GM19455 (cell line): ENCODE measurements around the gene CAPN14.

Experiments
- ATAC-seq: cut with Tn5 transposase; IDR thresholded peaks from one replicate; pipeline ENCODE4 v1.9.1; 2021; ENCODE audit not compliant: unreplicated experiment

The CAPN14 gene

DNA sequence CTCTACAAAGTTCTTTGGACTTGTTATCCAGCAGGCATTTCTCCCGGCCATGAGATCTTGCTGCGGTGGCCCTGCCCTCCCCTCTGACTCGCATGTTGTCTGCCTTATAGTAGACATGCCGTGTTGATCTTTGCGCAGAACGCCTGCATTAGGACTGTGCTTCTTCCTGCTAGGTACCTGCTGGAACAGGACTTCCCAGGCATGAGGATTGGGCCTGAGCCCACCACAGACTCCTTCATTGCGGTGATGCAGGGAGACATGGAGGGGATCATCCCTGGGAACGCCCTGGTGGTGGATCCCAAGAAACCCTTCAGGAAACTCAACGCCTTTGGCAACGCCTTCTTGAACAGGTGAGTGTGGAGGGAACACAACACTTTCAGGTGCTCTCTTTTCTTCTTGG lies 26.8 kb upstream of the CAPN14 start:
- ATAC-seq, result no peak

DNA sequence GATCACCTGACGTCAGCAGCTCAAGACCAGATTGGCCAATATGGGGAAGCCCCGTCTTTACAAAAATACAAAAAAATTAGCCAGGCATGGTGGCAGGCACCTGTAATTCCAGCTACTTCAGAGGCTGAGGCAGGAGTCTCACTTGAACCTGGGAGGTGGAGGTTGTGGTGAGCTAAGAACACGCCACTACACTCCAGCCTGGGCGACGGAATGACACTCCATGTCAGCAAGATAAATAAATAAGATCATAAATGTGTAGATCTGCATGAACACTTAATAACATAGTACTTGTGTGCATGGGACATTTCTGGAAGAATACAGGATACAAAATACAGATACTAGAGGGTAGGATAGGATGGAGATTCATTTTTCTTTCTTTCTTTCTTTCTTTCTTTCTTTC lies 25.7 kb upstream of the CAPN14 start:
- ATAC-seq, result no peak

DNA sequence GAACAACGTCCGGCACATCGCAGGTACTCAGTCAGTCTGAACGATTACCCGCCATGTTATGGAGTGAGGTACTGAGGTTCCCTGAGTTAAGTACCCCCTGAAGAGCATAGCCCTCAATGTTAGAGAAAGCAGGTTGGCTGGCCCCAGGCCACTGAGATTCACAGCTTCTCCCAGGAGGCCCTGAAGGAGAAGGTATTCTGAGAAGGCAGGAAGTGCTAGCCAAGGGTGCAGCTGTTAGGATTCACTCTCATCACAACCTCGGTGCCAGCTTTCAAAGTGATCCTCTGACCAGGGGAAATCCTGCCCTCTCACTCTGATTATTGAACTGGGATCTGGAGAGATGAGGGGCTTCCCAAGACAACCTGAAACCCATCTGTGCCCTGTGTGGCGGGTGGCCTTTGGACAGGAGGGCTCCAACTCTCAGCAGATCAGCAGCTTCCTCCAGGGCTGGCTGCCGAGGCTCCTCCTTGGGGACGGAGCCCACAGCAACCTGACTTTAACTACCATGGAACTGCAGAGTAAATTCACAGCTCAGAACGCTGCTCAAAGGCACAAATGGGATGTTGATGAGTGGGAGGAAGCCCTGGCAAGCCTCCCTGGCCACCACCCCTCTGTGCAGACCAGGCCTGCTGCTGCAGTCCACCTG lies 24.4 kb upstream of the CAPN14 start:
- no peak for ATAC-seq

DNA sequence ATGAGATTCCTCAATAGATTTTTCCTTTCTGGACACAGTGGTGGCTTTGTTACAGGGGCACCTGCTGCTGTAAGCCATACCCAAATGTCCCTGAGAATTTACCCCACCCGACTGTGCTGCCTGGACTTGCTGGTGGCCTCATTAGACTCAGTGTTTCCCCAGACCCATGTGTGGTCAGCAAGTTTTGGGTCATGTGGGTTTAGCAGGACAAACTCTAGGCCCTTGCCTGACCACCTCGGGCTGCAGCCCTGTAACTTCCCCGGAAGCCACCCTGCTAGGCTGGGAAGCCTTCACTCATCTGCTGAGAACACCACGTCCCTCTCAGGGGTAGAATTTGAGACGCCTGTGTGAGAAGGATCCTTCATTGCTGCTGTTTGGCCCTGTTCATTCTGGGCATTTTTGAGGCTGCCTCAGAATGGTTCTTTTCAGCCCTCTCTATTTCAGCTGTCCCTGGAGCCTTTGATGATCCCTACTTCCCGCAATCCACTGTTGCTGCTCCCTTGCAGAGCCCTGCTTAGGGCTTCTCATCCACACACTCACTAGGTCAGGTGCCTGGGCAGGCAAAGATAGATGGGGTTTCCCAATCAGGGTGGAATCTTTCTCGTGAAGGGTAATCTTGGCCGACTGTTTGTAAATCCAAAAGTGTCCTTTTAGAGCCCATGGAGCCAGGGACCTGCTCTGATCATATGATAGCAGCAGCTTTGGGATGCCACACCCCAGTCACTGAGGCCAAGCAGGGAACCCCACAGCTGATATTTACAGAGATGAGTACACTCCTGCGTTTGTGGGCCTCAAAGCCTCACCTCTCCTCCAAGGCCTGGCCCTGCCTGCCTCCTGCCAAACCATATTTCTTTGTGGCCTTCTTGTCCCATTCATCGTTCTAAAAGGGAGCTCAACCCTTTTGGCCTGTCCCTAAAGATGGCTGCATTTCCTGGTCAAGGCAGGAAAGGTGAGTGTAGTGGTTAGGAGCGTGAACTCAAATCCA lies 23.4 kb upstream of the CAPN14 start:
- no peak for ATAC-seq

DNA sequence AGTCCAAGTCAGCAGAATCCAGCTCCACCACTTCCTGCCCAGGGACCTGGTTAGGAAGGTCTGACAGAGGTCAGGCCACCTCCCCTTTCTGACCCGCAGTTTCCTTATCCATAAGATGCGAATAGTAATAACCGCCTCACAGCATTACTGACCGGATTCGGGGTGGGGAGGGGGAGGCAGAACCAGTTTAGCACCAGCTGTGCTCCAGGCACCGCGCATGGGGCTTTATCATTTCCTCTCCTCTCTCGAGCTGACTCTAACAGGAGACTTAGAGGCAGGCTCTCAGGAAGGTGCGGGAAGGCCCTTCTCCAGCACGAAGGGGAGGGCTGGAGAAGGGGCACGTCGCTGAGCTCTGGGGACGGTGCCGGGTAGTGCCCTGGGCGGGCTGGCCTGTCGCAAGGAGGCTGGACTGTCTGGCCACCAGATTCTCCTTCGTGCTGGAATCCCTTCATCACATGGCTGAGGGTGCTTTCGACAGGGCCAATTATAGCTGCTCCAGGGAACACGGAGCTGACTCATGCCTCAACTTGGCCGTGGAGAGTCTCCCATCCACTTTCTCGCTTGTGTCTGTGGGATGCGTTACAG lies 22.4 kb upstream of the CAPN14 start:
- no peak for ATAC-seq

DNA sequence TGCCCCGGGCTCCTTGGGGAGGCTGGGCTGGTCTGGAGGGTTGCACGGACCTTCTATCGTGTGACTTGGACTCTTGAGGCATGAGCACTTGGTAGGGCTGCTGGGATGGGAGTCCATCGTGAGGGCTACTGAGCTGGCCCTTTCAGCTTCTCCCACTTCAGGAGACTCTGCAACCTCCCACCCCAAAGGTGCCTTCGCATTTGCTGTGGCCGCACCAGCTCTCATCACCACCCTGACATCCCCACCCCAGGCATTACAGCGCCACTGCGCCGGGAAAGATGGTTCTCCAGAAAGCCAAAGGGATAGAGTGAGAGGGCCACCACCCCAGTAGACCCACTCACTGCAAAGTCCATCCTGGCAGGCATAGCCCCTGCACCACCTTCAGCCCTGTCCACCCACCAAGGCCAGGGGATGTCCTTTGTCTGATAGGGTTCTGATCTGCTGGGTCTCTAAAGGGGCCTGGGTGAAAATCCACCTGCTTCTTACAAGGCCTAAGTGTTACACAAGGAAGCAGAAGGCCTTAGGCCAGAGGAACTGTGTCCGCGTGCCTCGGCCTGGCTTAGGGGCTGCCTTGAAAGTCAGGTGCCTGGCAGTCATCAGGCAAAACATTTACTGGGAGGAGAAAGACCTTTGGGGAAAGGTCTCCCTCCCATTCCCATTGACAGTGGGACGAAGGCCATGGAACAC lies 21.7 kb upstream of the CAPN14 start:
- no peak for ATAC-seq

DNA sequence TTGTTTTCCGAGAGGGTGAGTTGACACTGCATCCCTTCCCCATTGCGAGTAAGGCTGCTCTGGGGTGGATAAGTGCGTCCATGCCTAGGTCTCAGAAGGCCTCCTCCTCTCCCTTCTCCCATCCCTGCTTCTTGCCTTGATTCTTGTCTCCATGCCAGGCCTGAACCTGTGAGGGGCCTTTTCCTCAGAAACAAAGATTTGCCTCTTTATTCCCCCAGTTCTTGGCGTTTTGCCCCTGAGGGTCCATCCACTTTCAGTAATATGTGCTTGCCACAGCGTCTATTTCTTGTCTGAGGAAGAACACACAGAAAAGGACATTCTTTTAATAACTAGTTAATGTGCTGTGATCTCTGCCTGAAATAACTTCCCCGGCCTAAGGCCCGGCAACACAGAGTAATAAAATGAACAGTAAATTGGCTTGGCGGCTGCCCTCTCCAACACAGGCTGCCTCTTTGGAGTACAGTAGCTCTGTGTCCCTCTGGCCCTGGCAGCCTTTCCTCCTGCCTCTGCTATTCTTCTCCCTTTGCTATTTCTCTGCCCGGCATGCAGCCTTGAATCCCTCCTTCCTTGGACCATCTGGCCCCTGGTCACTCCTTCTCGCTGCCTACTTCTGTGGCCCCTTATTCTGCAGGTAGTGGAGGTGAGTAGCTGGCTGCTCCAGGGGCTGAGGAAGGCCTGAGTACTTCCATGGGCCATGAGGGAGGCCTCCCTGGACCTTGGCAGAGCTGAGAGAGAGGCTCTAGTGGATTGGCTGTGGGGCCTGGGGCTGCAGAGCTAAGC lies 21.0 kb upstream of the CAPN14 start:
- ATAC-seq, result no peak

DNA sequence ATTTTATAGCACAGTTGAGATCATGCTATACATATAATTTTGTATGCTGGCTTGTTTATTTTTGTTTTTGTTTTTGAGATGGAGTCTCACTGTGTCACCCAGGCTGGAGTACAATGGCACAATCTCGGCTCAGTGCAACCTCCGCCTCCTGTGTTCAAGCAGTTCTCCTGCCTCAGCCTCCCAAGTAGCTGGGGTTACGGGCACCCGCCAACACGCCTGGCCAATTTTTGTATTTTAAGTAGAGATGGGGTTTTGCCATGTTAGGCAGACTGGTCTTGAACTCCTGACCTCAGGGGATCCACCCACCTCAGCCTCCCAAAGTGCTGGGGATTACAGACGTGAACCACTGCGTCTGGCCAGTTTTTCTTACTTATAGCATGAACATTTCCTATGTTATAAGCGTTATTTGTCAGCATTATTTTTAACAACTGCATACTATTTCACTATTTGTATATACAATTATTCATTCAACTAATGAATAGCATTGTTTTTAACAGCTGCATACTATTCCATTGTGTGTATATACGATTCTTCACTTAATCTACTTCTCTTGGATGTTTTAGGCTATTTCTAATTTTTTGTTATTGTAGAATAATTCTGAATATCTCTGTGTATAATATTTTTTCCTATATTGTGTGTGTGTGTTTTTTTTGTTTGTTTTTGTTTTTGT lies 20.2 kb upstream of the CAPN14 start:
- no peak for ATAC-seq

DNA sequence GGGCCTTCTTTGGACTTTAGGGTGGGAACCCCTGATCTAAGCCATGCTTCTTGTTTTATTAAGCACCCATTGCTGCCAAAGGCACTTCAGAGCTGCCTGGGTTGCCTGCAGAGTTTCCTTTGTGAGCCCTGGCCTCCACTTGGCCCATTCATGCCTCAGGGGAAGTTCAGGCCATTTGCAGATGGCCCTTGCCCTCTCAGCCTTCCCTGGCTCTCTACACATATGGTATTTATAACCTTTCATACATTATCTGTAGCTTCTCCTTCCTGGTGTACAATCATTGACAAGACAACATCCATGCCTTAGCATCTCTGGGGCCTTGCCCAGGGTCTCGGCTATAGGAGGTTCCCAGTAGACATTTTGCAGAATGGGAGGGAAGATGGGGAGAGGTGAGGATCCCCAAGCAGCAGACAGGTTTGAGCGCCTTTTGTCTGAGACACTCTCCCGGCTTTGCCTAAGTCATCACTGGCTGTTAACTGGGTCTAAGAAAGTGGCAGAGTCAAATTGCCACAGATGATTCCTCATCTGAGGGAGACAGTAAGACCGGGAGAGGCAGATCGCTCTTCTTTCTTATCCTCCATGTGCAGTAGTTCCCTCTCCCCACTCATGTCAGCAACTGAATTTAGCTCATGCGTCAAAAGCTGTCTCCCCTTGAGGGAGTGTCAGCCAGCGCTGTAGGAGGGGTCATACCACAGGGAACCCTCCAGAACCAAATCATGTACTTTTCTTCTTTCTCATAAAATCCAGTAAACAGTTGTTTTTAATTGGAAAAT lies 19.3 kb upstream of the CAPN14 start:
- ATAC-seq, result no peak

DNA sequence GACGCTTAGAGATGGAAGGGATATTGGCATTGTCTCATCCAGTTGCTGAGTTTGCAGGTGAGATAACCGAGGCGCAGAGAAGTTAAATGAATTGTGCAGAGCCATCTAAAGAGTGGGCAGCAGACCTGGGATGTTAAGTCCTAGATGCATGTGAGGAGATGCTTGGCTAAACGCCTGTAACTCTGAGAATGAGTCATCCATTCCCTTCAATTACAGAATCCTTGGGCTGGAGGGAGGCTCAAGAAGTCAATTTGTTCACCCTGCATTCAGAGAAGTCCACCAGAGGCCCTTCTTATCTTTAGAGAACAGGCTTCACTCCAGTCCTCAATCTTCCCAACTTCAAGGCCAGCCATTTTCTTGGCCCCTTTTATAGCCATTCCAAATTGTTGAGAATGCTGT lies 18.2 kb upstream of the CAPN14 start:
- no peak for ATAC-seq

DNA sequence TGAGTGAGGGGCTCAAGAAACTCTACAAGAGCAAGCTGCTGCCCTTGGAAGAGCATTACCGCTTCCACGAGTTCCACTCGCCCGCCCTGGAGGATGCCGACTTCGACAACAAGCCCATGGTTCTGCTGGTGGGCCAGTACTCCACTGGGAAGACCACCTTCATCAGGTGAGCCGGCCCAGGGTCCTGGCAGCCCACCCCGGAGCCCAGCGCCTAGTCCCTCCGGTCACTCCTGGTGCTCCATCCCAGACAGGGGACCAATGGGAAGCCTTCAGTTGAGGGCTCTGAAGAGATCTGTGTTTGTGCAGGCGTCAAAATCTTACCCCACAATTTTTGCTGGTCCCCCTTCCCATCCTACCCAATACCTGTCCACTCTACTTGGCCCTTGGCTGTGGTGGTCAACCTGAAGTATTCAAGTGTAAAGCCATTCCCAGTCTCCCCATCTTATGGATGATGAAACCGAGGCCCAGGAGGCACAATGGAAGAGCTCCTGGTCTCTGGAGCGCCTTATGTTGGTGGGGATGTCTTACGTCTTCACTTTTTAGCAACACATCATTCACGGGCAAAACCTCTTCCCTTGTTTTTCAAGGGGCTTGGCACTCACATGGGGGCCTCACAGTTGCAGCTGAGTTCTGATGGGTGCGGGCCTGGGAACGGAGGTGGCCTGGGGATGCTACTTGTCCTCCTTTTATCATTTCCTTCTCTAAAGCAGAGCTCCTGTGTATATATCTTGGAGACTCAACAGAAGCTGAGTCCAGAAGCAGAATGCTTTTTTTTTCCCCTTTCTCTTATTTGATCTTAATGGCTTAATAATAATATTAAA lies 17.6 kb upstream of the CAPN14 start:
- no peak for ATAC-seq

DNA sequence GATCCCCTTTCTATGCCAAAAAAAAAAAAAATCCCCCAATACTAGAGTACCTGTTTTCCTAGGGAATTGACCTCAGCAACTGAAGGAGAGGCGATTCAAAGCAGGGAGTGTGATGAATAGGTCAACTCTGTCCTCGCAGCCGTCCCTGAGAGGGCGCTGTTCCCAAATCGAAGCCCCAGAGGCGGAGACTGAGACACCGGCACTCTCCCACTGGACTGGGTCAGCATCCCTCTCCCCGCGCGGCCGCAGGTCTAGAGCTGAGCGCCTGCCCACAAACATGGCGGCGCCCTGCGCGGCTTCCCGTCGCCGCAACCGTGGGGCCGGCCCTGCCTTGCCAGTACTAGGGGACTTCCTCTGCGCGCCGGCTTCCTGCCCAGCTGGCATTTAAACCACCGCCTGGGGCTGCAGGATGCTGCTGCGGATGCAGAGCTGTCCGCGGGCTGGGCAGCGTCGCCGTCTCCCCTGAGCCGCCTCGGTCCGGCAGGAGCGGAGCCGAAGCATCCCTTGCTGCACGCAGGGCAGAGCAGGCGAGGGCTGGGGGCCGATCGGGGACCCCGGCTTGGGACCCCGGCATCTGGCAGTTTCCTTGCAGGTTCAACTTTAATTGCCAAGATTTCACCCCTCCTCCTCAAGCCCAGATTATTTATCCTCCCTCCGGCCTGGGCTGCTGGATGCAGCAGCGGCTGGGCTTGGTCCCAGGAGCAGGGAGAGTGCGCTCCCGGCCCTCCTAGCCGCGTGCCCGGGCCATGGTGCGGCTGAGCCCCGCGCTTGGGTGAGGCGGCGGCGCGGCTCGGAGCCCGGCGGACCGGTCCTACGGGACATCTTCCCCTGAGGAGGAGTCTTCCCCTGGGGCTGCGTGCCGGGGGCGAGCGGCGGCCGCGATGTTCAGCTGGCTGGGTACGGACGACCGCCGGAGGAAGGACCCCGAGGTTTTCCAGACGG lies 16.7 kb upstream of the CAPN14 start, which contains the start of gene EHD3:
Gene EHD3, plus strand, starts transcription at position 412 of the 942 bp plus-strand sequence. Its CDS starts 470 bp downstream, at position 882.
- ATAC-seq, result peak; percentile 98

DNA sequence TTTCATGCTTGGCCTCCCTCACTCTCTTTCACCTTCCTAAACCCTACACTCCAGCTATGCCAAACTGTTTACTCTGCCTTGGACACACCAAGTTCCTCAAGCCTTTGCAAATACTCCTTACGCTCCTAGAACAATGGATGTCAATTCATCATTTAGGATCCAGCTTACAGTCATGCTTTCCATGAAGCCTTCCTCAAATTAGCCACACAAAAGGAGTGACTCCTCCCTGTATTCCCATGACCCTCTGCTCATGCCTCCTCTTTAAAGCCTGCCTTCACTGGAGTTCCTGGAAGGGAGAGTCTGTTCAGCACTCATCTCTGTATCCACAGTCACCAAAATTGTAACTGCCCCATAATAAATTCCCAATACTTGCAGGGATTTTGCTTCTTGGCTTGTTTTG lies 15.9 kb upstream of the CAPN14 start:
- no peak for ATAC-seq

DNA sequence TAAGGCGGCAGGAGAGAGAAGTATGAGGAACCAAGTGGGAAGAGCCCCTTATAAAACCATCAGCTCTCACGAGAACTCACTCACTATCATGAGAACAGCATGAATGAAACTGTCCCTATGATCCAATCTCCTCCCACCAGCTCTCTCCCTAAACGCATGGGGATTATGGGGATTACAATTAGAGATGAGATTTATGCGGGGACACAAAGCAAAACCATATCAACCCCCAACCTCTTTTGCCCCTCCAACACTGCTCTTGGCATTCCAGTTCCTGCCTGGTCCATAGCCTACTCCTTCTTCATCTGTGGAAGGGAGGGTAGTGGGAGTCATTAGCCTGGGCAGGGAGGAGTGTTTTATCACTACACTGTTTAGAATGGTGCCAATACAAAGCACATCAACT lies 15.3 kb upstream of the CAPN14 start:
- no peak for ATAC-seq

DNA sequence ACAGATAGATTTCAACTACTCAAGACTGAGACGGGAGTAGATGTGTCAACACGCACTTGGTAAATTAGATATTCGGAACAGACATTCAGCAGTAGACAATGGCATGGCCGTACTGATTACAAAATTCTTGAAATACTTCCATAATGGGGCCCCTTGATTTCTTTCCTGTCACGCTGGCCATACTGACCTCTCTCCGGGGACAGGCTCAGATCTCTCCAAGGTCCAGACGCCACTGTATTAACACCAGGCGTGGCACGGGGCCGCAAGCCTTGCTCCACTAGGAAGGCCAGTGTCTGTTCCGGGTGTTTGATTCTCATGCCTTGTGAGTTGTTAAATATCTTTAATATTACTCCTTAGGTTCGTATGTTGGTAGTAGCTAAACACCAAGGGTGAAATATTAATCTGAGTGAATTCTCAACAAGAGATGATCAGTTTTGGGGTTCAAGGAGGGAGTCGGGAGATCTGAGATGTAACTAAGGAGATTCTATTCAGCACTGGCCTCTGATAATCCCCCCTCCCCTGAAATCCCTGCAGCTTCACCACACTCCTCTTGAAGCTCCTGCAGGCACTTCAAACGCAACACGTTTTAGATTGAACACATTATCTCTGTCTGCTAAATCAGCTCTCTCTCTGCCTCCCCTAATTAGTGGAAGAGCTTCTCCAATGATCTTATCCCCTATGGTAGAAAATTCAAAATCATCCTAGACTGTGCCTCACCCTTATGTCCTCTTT lies 14.4 kb upstream of the CAPN14 start:
- no peak for ATAC-seq

DNA sequence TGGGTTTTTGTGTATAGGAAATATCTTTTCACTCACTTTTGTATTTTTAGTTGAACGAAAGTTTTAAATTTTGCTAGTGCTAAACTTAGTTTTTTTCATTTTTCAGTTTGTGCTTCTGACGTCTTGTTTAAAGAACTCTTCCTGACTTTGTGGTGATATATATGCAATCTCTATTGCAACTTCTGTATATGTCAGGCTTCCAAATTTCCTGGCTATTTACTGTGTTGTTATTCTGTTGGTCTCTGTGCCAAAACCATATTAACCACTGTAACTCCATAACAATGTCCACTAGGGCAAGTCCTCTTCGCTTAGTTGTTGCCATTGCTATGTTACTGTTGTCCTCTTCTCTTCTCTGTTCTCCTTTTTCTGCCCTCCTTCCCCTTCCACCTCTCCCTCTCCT lies 13.4 kb upstream of the CAPN14 start:
- no peak for ATAC-seq

DNA sequence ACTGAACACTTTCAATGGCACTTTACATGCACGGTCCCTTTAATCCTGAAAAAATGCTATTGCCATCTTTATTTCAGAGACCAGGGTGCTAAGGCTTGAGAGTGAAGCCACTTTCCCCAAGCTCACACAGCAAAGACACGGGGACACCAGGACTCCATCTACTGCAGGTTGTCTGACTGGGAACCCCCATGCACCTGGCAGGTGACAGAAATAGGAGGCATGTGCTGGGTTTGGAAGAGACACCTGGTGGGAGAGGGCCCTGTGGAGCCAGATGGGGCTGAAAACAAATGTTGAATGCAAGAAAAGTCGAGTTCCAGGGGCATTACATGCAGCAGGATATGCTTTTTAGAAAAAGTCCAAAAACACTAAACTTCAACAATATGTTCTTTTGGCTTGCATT lies 11.4 kb upstream of the CAPN14 start:
- no peak for ATAC-seq
